ENCODE measurements around the gene ACTL10. TPM values are rescaled to one million over a fixed set of nuclear protein-coding genes. Genes with fewer than 3 reads are reported as not detected.

ACTL10 gene
- total and polyA plus RNA-seq, 2 of the 13 experiments (the other 11 are each of a cell fraction or from before 2014, with no cell fraction given), result not detected

DNA sequence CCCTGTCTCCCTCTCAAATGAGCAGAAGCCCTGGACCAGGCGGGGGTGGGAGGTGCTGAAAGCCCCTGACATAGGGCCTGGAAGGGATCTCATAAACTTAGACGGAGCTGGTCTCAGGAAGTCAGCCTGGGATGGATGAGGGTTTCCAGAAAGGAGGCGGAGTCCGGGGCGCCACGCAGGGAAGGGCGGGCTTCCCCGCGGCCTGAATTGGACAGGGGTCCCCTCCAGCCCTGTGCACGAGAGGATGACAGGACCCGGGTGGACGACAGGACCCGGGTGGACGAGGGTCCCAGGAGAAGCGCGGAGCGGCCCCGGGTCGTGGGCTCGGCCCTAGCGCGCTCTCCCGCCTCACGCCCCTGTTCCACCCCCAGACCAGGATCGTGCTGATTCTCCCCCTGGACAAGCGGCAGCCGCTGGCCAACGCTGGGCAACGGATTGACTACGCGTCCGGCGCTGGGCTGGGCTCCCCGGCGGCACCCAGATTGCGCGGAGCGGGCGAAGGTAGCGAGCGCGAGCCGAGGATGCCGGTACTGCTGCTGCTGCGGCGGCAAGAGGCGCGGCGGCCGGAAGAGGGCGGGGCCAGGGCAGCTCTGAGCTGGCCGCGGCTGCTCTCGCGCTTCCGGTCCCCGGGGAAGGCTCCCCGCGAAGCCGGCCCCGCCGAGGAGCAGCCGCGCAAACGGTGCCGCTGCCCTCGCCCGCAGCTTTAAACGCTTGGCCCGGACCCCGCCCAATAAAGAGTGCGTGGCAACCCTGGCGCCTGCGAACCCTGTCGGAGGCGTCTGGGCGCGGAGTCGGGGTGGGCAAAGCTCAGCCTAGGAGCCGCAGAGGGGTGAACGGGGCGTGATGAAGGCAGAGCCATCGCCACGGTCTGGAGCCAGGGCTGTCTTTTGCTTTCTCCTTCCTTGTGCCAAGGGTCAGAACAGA is 3.3 kb upstream of the ACTL10 start (continued):
- TF ChIP-seq GATAD2A (CRISPR knock-in tag; IDR thresholded peaks at IDR 0.05) (0 out of 2 replicates have a peak, but pooled peaks have one; percentile 8), GRHL1 (CRISPR knock-in tag; conservative IDR thresholded peaks at IDR 0.05) (no peak), POLR2AphosphoS5 (IDR thresholded peaks at IDR 0.05; ENCODE audit: low read depth, low read length) (peak; percentile 84), MED8 (CRISPR knock-in tag; IDR thresholded peaks at IDR 0.05; ENCODE audit: insufficient replicate concordance) (peak; percentile 89), TRIM22 (IDR thresholded peaks at IDR 0.05) (no peak), TOPORS (CRISPR knock-in tag; IDR thresholded peaks at IDR 0.05) (peak; percentile 99), ZIK1 (CRISPR knock-in tag; IDR thresholded peaks at IDR 0.05; ENCODE audit: borderline replicate concordance, low read depth) (peak; percentile 83), ONECUT2 (CRISPR knock-in tag; IDR thresholded peaks at IDR 0.05) (peak; percentile 43), ZNF570 (CRISPR knock-in tag; IDR thresholded peaks at IDR 0.05; ENCODE audit: borderline replicate concordance) (peak; percentile 15), ZBTB7B (CRISPR knock-in tag; IDR thresholded peaks at IDR 0.05) (no peak; the same call in 1 of the 2 replicates), ATF5 (CRISPR knock-in tag; IDR thresholded peaks at IDR 0.05; ENCODE audit: low read depth) (no peak), ZNF101 (CRISPR knock-in tag; IDR thresholded peaks at IDR 0.05; ENCODE audit: borderline replicate concordance, low read depth) (no peak), HNF4A (CRISPR knock-in tag; IDR thresholded peaks at IDR 0.05) (peak; percentile 26; the same call in 1 of the 2 replicates), MTF2 (CRISPR knock-in tag; IDR thresholded peaks at IDR 0.05; ENCODE audit: borderline replicate concordance) (peak; percentile 93; the same call in 1 of the 2 replicates), TBL1XR1 (IDR thresholded peaks at IDR 0.05; ENCODE audit: borderline replicate concordance, low read length, partially characterized antibody) (no peak), ZNF234 (CRISPR knock-in tag; conservative IDR thresholded peaks at IDR 0.05) (peak; percentile 62; the same call in 1 of the 2 replicates), NFYB (CRISPR knock-in tag; IDR thresholded peaks at IDR 0.05) (peak; percentile 58), U2AF2 (IDR thresholded peaks at IDR 0.05; ENCODE audit: low read depth, low read length) (no peak), GABPA (IDR thresholded peaks at IDR 0.05; ENCODE audit: low read depth, low read length) (peak; percentile 95), GABPA (CRISPR knock-in tag; IDR thresholded peaks at IDR 0.05; ENCODE audit: low read depth) (peak; percentile 86)
- TF ChIP-seq, protein P1, sequence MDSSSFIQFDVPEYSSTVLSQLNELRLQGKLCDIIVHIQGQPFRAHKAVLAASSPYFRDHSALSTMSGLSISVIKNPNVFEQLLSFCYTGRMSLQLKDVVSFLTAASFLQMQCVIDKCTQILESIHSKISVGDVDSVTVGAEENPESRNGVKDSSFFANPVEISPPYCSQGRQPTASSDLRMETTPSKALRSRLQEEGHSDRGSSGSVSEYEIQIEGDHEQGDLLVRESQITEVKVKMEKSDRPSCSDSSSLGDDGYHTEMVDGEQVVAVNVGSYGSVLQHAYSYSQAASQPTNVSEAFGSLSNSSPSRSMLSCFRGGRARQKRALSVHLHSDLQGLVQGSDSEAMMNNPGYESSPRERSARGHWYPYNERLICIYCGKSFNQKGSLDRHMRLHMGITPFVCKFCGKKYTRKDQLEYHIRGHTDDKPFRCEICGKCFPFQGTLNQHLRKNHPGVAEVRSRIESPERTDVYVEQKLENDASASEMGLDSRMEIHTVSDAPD (CRISPR knock-in tag; IDR thresholded peaks at IDR 0.05), result peak; percentile 83
